Keratinocyte (primary cell): ENCODE data around the gene SMYD3. TPM values are rescaled to one million over a fixed set of nuclear protein-coding genes. Genes with fewer than 3 reads are reported as not detected.

Source experiments
- DNase-seq: peaks from one replicate; pipeline ENCODE4 v3.0.0-alpha.2; 2011; ENCODE audit warnings: low read depth, missing footprints, low spot score
- FAIRE-seq: peaks from 2 replicates; lab custom pipeline; 2011; peaks lifted over from hg19 to GRCh38; lab: Jason Lieb, UNC
- H2AFZ ChIP-seq: 2 replicates; pipeline ENCODE4 v1.6.0; 2012; ENCODE audit warnings: low read length, control low read depth, inconsistent platforms; ENCODE audit not compliant: control insufficient read depth
- H3K27ac ChIP-seq: 2 replicates; pipeline ENCODE4 v1.5.1; 2011; ENCODE audit warnings: low read length; ENCODE audit not compliant: control insufficient read depth, insufficient read depth
- H3K27me3 ChIP-seq: 3 replicates; pipeline ENCODE4 v1.6.0; 2011; ENCODE audit warnings: low read length; ENCODE audit not compliant: control insufficient read depth, insufficient read depth; ENCODE audit errors: extremely low read depth
- H3K36me3 ChIP-seq, 2 experiments: 2 replicates in 1 of 2; 3 replicates in 1 of 2; pipeline ENCODE4 v1.5.1; 2011; ENCODE audit warnings: low read length in 2 of 2, mild to moderate bottlenecking in 1 of 2; ENCODE audit not compliant: control insufficient read depth in 2 of 2, insufficient read depth in 2 of 2; ENCODE audit errors: extremely low read depth in 1 of 2
- H3K4me1 ChIP-seq: 3 replicates; pipeline ENCODE4 v1.5.1; 2011; ENCODE audit warnings: low read length; ENCODE audit not compliant: control insufficient read depth, insufficient read depth; ENCODE audit errors: extremely low read depth
- H3K4me2 ChIP-seq: 3 replicates; pipeline ENCODE4 v1.6.0; 2011; ENCODE audit warnings: low read depth, low read length; ENCODE audit not compliant: control insufficient read depth, insufficient read depth; ENCODE audit errors: extremely low read depth
- H3K4me3 ChIP-seq, 3 experiments: fragments of 200-600 bp in 1 of 3; sonication (generic) in 1 of 3; 2 replicates in 2 of 3; 3 replicates in 1 of 3; pipeline ENCODE4 v1.5.1; 2011 to 2016; ENCODE audit warnings: low read length in 3 of 3, mild to moderate bottlenecking in 3 of 3, control low read depth in 2 of 3, inconsistent platforms in 1 of 3, low read depth in 1 of 3, mixed read lengths in 1 of 3, mixed run types in 1 of 3, moderate library complexity in 1 of 3; ENCODE audit not compliant: control insufficient read depth in 2 of 3, insufficient read depth in 2 of 3; ENCODE audit errors: extremely low read depth in 1 of 3
- H3K79me2 ChIP-seq: 2 replicates; pipeline ENCODE4 v1.6.0; 2012; ENCODE audit warnings: low read length; ENCODE audit not compliant: control insufficient read depth, insufficient read depth
- H3K9ac ChIP-seq: 3 replicates; pipeline ENCODE4 v1.6.0; 2011; ENCODE audit warnings: low read length; ENCODE audit not compliant: control insufficient read depth, insufficient read depth; ENCODE audit errors: extremely low read depth
- H3K9me1 ChIP-seq: 3 replicates; pipeline ENCODE4 v1.6.0; 2011; ENCODE audit warnings: low read length; ENCODE audit not compliant: control insufficient read depth, insufficient read depth; ENCODE audit errors: extremely low read depth
- H3K9me3 ChIP-seq: 2 replicates; pipeline ENCODE4 v1.5.1; 2012; ENCODE audit warnings: low read depth, low read length; ENCODE audit not compliant: control insufficient read depth
- H4K20me1 ChIP-seq: 3 replicates; pipeline ENCODE4 v1.6.0; 2011; ENCODE audit warnings: low read length; ENCODE audit not compliant: control insufficient read depth, insufficient read depth; ENCODE audit errors: extremely low read depth
- EZH2 ChIP-seq: IDR thresholded peaks from one replicate; pipeline ENCODE4 v1.6.1; 2012; ENCODE audit warnings: inconsistent platforms, mild to moderate bottlenecking, low read length, moderate library complexity
- dilution Hi-C: fragments of 300-500 bp; cut with MboI; formaldehyde crosslinking; loops from one replicate; pipeline ENCODE4 v1.7.0; 2020; ENCODE audit warnings: low sequenced_read_pairs; ENCODE audit not compliant: extremely low pct_ligation_motif_present
- polyA plus RNA-seq, 5 experiments: library from polyadenylated mRNA; depleted of rRNA in 3 of 5; stranded (reverse) in 3 of 5; stranded (forward) in 1 of 5; unstranded in 1 of 5; fragments of >200 nt; gene quantifications; 1 replicate in 1 of 5; 2 replicates in 3 of 5; 3 replicates in 1 of 5; pipeline versions ENCODE4 v1.2.1 to v1.2.3, GENCODE V29; 2011 to 2012; ENCODE audit warnings: missing spikeins in 2 of 5, low read depth in 1 of 5, low replicate concordance in 1 of 5
- TF ChIP-seq, protein P1 (sequence below), 3 experiments: IDR thresholded peaks in 1 of 3; conservative IDR thresholded peaks in 1 of 3; optimal IDR thresholded peaks in 1 of 3; 2 replicates in 2 of 3; 3 replicates in 1 of 3; pipeline versions ENCODE3 to v1.5.1; 2011; ENCODE audit warnings: low read length in 3 of 3, mild to moderate bottlenecking in 3 of 3, moderate library complexity in 2 of 3, control low read depth in 1 of 3, inconsistent platforms in 1 of 3; ENCODE audit not compliant: insufficient read depth in 2 of 3; ENCODE audit errors: extremely low read depth in 1 of 3

The SMYD3 gene
- polyA plus RNA-seq, 1 donor (not counting 4 experiments of a cell fraction or from before 2014, with no cell fraction given), result 31.0 TPM

DNA sequence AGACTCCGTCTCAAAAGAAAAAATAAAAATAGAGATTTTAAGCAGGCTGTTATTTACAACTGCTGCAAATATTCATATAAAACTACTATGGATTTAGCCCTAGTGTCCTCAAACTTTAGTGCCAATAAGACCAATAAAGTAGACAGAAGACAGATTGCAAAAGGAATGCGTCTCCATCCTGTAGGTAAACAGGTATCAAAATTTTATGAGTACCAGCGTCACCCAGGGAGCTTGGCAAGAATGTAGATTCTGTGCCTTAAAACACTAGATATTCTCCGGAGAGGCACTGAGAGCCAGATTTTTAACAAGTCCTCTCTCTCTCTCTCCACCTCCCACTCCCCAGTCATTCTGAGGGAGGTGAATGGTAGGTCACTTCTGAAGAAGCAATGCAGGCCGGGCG, 18.4 kb downstream of the SMYD3 start:
- FAIRE-seq, result no peak

DNA sequence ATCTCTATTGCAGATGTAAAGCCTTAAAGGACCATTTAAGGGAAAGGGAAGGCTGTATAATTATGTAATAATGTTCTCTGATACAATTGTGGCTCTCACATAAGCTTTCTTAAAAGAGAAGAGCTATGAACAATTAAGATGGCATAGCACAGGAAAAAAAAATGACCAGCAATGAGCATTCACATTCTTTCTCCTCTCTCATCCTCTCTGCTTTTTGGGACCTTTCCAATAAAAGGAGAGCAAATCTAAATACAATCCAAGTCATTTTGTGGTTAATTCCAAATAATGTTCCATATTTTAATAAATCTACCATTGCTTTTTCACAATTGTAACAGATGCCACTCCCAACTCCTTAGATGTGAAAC, 23.5 kb downstream of the SMYD3 start:
- Histone ChIP-seq H3K4me3 (no peak overlapping the region), H3K27ac (no peak overlapping the region), H3K27me3 (no peaks in the 10 kb centered on the region), H2AFZ (no peak overlapping the region), H4K20me1 (no peaks in the 10 kb centered on the region), H3K9me1 (no peaks in the 10 kb centered on the region), H3K4me2 (no peak overlapping the region), H3K79me2 (peaks cover 7% of the 10 kb centered on the region), H3K9ac (no peak overlapping the region), H3K4me1 (no peaks in the 10 kb centered on the region), H3K36me3 (no peaks in the 10 kb centered on the region), H3K9me3 (no peaks in the 10 kb centered on the region)
- DNase-seq (no peak), FAIRE-seq (no peak)
- dilution Hi-C loops, result no loop called here
- TF ChIP-seq, protein P1, sequence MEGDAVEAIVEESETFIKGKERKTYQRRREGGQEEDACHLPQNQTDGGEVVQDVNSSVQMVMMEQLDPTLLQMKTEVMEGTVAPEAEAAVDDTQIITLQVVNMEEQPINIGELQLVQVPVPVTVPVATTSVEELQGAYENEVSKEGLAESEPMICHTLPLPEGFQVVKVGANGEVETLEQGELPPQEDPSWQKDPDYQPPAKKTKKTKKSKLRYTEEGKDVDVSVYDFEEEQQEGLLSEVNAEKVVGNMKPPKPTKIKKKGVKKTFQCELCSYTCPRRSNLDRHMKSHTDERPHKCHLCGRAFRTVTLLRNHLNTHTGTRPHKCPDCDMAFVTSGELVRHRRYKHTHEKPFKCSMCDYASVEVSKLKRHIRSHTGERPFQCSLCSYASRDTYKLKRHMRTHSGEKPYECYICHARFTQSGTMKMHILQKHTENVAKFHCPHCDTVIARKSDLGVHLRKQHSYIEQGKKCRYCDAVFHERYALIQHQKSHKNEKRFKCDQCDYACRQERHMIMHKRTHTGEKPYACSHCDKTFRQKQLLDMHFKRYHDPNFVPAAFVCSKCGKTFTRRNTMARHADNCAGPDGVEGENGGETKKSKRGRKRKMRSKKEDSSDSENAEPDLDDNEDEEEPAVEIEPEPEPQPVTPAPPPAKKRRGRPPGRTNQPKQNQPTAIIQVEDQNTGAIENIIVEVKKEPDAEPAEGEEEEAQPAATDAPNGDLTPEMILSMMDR (optimal IDR thresholded peaks at IDR 0.05 in 1 of 3, IDR thresholded peaks at IDR 0.05 in 1 of 3, conservative IDR thresholded peaks at IDR 0.05 in 1 of 3; ENCODE audit: extremely low read depth in 1 of 3, insufficient read depth in 2 of 3, low read length in 3 of 3), result no peak
- TF ChIP-seq EZH2, result no peak

More for the DNA sequence above, 18.4 kb downstream of the SMYD3 start:
- TF ChIP-seq, protein P1 (optimal IDR thresholded peaks at IDR 0.05 in 1 of 3, IDR thresholded peaks at IDR 0.05 in 1 of 3, conservative IDR thresholded peaks at IDR 0.05 in 1 of 3; ENCODE audit: extremely low read depth in 1 of 3, insufficient read depth in 2 of 3, low read length in 3 of 3), result no peak
- TF ChIP-seq EZH2, result no peak
- Histone ChIP-seq H3K27me3 (no peaks in the 10 kb centered on the region), H2AFZ (no peak overlapping the region), H3K79me2 (peaks cover 4% of the 10 kb centered on the region), H3K36me3 (no peaks in the 10 kb centered on the region), H4K20me1 (no peaks in the 10 kb centered on the region), H3K9me1 (no peaks in the 10 kb centered on the region), H3K27ac (no peak overlapping the region), H3K9ac (no peak overlapping the region), H3K4me1 (no peaks in the 10 kb centered on the region), H3K4me3 (no peak overlapping the region), H3K4me2 (no peak overlapping the region), H3K9me3 (no peaks in the 10 kb centered on the region)
- no peak for DNase-seq
- dilution Hi-C loops, result no loop called here
